ENCODE data around the gene AHSP.
A peak's percentile ranks its signal among the peaks of the same experiment; 100 is the strongest.
"Not testable (repeated sequence)": the region's sequence is repeated elsewhere in the genome, so short reads cannot be mapped to it uniquely, and the experiment has no call there.

AHSP gene

GRCh38 chr16:31501226-31501965 lies 26.3 kb upstream of the AHSP start:
- no peak for DNase-seq (ENCODE audit: low spot score)

DNA sequence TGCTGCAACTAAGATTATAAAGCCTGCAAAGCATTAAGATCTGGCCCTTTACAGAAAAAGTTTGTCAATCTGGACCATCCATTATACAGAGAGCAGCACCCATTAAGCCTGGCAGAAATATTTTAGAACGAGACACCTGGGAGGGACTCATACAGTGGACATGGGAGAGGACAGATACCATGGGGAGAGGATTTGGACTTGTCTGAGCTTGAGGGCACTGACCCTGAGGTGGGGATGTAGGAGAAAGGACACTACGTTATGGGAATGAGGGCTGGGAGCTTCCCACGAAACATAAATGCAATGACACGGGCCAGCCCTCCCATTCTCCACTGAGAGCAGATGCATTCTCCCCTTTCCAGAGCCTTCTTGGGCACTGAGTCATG lies 25.7 kb upstream of the AHSP start:
- DNase-seq (ENCODE audit: low spot score), result no peak

DNA sequence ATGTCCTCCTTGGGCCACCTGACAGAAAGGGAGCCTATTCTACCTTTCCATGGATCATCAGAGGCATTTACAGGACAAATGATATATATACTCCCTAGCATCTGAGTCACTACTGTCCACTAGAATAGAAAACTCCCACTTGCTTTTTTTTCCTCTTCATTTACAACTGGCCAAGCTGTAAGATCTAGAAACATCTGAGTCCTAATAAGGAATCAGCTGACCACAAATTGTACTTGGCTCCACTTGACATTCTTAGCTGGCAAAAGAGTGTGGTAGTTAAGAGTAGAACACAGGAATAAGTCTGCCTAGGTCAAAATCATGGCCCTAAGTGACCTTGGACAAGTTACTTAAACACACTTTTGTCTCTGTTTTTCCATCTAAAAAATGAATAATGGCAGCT lies 24.7 kb upstream of the AHSP start:
- no peak for DNase-seq (ENCODE audit: low spot score)

DNA sequence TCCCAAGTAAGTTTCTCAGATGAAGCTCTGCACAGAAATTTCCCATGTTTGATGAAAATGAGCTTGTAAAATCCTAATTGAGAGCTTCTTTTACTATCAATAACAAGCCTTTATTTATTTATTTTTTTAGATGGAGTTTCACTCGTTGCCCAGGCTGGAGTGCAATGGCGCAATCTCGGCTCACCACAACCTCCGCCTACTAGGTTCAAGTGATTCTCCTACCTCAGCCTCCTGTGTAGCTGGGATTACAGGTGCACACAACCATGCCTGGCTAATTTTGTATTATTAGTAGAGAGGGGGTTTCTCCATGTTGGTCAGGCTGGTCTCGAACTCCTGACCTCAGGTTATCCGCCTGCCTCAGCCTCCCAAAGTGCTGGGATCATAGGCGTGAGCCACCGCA lies 24.1 kb upstream of the AHSP start:
- not testable (repeated sequence) for DNase-seq (ENCODE audit: low spot score)

DNA sequence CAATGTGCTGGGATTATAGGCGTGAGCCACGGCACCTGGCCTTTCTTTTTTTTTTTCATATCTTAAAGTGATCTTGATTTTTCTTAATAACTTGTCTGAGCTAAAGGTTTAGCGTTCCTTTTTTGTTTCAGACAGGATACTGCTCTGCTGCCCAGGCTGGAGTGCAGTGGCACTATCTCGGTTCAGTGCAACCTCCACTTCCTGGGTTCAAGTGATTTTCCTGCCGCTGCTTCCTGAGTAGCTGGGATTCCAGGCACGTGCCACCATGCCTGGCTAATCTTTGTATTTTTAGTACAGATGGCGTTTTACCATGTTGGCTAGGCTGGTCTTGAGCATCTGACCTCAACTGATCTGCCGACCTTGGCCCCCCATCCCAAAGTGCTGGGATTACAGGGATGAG lies 23.5 kb upstream of the AHSP start:
- DNase-seq (ENCODE audit: low spot score), result no peak

DNA sequence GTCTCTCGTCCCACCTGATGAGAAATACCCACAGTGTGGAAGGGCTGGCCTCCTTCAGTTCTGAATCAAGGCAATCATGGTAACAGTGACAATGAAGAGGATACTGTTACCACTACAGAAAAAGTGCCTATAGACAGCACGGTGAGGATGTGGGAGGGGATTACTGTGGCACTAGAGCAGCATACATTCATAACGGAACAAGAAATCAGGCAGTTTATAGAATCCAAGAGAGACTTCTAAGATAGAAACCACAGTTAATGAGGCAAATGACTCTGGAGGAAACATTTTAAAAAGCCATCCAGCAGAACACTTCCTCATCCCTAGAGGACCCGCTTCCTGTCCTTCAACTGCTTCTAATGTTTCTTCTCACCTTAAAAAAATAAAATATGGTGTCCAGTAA lies 22.2 kb upstream of the AHSP start:
- no peak for DNase-seq (ENCODE audit: low spot score)

GRCh38 chr16:31507617-31507928 lies 20.1 kb upstream of the AHSP start:
- peak; percentile 36 for DNase-seq (ENCODE audit: low spot score)

DNA sequence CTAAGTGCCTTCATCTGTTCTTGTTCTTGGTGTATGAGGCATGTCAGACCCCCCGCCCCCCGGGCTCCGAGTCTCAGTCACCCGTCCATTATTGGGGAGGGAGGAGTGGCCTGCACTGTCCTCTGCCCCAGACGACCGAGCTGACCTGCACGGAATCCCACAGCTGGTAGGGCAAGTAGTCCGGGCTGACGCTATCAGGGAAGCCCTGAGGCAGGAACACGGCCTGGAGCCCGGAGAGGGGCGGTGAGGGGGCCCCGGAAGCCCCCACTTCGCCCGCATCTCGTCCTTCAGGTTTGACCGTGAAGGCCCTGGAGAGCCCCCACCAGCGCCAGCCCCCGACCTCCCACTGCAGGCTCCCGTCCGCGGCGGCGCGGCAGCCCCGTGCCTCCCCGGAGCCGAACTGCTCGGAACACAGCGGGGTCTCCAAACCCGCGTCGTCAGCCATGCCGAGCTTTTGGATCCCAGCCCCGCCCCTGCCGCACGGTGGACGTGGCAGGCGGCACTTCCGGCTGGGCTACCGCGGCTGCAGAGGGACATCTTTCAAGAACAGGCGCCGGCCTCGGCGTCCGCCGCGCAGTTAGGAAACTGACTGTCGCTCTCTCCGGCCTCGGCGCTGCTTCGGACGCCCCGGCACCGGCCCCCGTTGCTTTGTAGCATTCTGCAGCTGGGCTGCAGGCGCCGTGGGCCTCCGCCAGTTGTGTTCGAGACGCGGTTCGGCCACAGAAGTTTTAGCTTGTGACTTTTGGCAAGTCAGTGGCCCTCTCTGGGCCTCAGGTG lies 19.6 kb upstream of the AHSP start, which contains the start of gene RUSF1:
Gene RUSF1 (minus strand): TSS at position 463 of the 777 bp plus-strand sequence. CDS start 18 bp downstream, at position 445.
- DNase-seq (ENCODE audit: low spot score), result peak; percentile 85

- no peak for DNase-seq (ENCODE audit: low spot score)
Observed at GRCh38 chr16:31508706-31509195, 18.9 kb upstream of the AHSP start.

DNA sequence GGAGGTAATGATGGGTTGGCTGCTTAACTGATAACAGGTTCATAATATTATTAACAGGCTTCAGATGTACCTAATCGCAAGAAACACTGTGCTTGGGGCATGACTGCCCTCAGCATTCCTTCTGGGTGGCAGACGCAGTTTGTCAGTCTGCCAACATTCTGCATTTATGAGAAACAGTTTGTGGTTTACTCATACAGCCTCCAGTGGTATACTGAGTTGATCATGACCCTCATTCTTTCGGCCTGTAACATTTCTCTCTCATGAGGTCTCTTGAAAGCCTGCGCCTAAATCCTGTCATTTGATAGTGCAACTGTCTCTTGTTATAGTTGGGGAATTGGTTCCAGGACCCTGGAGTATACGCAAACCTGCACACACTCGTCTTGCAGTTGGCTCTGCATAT lies 14.6 kb upstream of the AHSP start:
- no peak for DNase-seq (ENCODE audit: low spot score)

- no peak for DNase-seq (ENCODE audit: low spot score)
Observed at GRCh38 chr16:31513884-31514283, 13.8 kb upstream of the AHSP start.

GRCh38 chr16:31517800-31518402 lies 9.8 kb upstream of the AHSP start:
- DNase-seq (ENCODE audit: low spot score), result no peak

GRCh38 chr16:31519759-31520431 lies 7.8 kb upstream of the AHSP start:
- peak; percentile 34 for DNase-seq (ENCODE audit: low spot score)

GRCh38 chr16:31521368-31521767 lies 6.3 kb upstream of the AHSP start:
- DNase-seq (ENCODE audit: low spot score), result peak; percentile 32

DNA sequence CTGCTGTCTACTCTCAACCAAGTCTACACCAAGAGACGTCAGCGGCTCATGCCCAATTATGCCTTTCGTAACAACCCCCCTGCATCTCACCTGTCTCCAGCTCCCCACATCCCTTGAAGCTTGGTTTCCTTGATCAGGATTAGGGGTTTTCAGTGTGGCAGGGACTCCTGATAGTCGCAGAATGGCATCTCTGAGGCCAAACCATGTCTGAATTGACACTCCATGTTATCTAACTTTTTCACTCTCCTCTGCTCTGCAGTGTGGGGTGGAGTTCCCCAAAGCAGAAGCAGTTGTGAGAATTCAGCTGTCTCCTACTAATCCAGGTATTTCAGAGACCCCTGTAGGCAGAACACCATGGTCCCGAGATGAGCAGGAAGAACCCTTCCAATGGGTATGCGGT lies 5.6 kb upstream of the AHSP start:
- DNase-seq (ENCODE audit: low spot score), result peak; percentile 70

GRCh38 chr16:31523768-31524167 lies 3.9 kb upstream of the AHSP start:
- not testable (repeated sequence) for DNase-seq (ENCODE audit: low spot score)

- no peak for DNase-seq (ENCODE audit: low spot score)
Observed at GRCh38 chr16:31525113-31525512, 2.6 kb upstream of the AHSP start.

DNA sequence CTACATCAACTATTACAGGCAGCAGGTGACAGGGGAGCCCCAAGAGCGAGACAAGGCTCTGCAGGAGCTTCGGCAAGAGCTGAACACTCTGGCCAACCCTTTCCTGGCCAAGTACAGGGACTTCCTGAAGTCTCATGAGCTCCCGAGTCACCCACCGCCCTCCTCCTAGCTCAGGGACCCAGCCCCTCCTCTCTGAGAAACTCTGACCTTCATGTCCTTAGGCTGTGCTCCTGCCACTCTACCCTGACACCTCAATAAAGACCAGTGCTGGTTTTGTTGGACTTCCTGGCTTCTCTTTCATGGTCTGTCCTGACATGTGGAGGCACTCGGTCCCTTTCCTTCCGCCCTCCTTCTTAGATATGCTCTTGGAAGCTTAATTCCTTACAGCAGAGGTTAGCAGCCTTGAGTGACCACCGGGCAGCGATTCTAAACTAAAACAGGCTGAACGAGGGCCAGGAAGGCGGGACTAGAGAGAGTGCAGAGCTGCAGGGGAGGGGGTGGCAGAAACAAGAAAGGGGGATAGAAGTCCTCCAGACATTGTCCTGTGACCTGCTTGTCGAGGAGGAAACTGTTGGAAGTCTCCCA lies 915 bp downstream of the AHSP start:
- DNase-seq (ENCODE audit: low spot score), result peak; percentile 56

DNA sequence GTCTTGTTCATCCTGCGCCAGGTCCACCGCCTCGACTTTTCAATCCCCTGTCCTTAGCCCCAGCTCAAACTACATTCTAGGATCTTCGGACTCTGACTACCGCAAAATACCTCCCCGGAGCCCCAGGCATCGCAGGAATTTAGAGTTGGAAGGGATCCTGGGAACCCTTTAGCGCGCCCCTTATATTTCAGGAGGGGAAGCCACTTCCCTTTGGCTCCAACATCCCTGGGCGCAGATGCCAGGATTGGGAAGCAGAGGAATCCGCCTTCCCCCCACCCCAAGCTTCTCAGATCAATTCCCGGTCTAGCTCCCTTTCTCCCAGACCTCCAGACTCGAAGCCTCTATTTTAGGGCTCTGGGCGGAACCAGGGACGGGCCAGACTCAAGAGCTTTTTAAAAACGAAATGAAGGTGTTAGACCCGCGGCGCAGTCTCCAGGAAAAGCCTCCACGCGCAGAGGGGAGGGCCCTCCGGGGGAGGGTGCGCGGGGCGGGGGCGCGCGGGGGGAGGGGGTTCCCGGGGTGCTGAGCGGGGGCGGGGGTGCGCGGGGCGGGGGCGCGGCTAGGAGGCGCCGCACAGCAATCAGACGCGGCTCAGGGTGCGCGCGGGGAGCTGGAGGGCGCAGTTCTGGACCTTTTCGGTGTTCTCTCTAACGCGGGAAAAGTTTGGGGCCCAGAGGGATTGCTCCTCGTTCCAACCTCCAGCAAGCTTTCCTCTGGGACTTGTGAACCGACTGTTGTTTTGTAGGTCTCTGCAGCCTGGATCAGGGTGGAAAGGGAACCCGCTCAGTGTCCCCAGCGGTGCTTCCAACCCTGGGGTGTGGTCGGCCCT lies 1.6 kb downstream of the AHSP start:
- peak; percentile 66 for DNase-seq (ENCODE audit: low spot score)

GRCh38 chr16:31529937-31530312 lies 2.2 kb downstream of the AHSP start:
- no peak for DNase-seq (ENCODE audit: low spot score)

DNA sequence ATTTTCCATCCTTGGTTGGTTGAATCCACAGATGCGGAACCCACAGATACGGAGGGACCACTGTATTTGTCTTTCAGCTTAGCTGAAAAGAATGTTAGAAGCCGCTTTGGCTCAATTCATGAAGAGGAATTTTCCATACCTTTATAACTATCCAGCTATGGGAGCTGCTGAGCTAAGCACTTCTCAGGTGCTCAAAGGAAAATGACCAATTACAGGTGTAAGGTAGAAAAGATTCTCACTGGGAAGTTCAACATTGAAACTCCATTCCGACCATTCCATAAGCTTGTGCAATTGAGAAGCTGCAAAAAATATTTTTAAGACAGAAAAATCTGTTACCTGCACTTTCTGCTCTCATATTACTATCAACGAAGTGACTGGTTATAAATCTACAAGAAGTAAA lies 2.7 kb downstream of the AHSP start:
- DNase-seq (ENCODE audit: low spot score), result peak; percentile 28

Measured in hematopoietic multipotent progenitor cell treated with erythropoietin and hydrocortisone succinate and interleukin-3 and kit ligand, for 17 days (in vitro differentiated cells).